DMS79 treated with DMSO at 0.1 percent for 48 hours (cell line): ENCODE data around the gene SORCS1.

ENCODE experiments used
- DNase-seq: peaks from one replicate; lab custom pipeline; 2025; lab: John Stamatoyannopoulos, UW

SORCS1 gene

DNA sequence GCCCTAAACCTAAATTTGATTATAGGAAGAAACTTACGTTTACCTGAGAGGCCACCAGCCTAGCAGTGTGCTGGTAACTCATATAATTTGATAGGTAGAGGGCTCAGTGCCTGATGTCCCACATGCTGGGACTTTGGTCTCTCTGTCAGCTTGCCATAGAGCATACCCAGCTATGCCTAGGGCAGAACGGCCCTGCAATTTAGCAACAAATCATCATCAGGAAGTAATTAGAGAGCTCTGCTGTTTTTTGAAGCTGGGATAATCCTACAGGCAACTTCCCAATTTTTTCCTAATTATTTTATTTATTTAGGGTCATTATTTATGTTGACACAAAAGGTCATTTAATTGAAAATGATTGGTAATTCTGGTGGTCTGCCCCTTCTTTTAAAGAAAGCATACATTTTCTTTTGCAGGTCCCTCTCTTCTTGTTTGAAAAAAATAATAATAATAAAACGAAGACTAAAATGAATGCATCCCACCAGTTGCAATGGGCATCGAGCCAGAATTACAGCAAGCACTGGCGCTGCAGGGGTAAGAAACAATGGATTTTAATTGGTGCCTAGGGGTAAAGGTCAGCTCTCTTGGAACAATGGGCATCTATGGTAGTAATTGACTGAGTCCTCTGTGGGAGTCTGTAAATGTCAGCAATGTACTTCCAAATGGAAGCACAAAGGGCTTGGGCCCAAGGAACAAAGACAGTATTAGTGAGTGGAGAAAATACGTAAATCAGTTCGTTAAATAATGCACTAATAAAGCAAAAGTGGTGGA lies 348.0 kb downstream of the SORCS1 start:
- no peak for DNase-seq

DNA sequence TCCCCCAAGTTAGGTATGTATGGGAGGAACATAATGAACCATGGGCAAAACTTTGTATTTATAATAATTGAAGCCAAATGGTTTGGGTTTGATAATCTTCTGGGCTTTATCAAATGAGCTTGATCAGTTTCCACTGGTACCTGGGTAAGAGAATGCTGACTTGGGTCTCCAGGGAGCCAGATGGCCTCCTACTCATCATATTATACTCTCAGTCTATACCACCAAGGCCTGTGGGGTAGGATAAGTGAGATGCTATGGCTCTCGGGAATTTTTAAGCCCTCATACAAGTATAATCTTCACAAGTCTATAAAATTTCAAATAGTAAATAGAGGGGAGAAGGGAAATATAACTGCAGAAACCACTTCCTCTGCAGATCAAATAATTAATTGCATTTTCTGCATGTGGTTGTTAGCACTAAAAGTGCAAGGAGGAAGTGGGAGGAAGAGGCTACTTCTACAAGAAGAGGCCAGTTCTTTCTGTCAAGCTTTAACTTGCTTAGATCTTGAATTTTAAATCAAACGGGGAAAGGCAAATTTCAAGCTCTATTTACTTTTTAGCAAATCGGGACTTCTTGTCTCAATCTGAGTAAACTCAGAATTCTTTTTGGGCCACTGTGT lies 349.0 kb downstream of the SORCS1 start:
- no peak for DNase-seq

DNA sequence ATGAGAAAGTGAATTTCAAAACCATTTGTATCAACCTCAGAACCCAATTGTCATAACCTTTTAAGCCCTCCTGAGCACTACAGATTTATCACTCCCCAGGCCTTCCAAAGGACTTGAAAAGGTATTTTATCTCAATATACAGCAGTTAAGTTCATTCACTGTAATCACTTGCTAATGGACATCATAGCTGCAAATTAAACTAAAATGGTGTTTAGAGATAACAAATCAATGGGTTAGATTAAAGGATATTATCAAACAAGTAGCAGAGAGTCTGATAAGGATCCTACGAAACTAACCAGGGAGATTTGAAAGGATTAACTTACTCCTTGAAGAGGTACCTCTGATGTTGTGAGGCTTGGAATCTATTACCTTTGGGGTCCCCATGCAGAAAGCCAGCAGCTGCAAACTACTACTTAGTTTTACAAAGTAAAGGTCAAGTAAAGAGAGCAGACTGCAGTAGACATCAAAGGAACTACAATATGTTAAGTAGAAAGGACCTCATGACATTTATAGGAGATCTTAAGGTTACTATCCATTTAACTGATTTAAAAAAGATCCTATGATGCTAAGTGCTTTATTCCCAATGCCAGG lies 359.4 kb downstream of the SORCS1 start:
- no peak for DNase-seq

DNA sequence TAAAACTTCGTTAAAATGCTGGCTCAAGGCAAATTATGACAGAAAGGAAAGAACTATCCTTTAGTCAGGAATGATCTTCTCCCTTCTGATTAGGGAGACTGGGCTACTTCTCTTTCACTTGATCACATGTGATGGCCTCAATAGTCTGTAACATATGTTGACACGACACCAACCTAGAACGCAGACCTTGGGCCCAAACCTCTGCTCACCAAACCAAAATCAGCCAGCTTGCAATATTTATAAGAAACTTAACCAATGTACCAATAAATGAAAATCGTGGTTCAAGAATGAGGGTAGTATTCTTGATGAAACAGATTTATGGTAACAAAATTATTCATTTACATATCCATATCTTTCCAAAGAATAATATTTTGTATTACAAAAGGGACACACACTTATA lies 361.6 kb downstream of the SORCS1 start:
- DNase-seq, result no peak

DNA sequence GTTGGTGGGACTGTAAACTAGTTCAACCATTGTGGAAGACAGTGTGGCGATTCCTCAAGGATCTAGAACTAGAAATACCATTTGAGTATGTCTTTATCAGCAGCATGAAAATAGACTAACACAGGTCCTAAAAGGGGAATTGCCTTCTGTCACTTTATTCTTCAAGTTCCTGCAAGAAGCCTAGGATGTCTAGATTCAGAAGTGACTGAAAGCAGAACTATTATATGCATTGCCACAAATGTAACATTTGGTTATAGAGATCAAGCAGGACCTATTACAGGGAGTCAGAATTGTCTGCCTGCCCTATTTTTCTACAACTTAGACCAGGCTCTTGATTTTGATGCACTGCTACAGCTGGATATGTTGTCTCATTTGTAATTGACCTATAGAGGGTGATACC lies 364.7 kb downstream of the SORCS1 start:
- DNase-seq, result no peak

DNA sequence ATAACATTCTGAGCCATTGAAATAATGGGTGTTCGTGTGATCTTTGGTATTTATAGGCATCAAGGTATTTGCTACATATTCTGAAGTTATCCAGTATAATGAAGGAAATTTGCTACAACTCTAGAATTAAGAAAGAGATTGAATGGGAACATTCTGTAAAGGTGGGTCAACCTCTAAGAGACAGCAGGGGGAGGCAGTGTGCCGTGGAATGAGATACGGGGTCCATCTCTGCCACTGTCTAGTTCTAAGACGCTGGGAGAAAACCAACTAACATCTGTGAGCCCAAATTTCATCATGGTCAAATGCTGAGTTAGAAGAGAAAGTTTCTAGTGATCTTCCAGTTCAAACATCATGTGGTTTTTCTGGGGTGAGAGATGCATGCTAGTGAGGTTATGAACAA lies 368.9 kb downstream of the SORCS1 start:
- DNase-seq, result no peak

DNA sequence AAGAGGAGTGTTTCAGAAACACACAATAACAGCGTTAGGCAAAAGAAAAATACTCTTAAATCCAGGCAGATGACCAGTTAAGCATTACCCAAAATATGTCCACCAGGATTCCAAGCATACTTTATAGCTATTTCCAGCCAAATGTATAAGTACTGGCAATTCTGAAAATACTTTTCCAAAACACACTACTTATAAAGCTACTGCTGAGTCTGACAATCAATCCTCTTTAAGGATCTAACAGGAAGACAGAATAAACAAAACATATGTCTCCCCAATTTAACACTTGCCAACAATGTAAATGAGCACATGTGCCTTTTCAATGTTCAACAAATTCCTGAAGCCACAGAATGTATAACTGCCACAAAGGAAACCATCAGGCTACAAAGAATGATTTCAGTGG lies 370.9 kb downstream of the SORCS1 start:
- DNase-seq, result no peak

DNA sequence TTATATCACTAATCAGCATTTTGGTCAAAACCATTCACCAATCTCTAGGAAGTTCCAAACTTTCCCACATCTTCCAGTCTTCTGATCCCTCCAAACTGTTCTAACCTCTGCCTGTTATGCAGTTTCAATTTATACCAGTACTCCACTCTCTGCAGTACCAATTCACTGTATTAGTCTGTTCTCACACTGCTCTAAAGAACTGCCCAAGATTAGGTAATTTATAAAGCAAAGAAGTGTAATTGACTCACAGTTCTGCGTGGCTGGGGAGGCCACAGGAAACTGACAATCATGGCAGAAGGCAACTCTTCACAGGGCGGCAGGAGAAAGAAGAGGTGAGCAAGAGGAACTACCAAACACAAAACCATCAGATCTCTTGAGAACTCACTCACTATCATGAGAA lies 374.9 kb downstream of the SORCS1 start:
- DNase-seq, result no peak

DNA sequence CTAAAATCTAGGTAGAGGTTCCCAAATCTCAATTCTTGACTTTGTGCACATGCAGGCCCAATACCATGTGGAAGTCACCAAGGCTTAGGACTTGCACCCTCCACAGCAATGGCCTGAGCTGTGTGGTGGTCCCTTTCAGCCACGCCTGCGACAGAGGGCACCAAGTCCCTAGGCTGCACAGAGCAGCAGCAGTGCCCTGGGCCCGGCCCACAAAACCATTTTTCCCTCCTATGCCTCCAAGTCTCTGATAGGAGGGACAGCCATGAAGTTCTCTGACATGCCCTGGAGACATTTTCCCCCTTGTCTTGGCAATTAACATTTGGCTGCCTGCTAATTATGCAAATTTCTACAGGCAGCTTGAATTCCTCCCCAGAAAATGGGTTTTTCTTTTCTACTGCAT lies 375.5 kb downstream of the SORCS1 start:
- no peak for DNase-seq

DNA sequence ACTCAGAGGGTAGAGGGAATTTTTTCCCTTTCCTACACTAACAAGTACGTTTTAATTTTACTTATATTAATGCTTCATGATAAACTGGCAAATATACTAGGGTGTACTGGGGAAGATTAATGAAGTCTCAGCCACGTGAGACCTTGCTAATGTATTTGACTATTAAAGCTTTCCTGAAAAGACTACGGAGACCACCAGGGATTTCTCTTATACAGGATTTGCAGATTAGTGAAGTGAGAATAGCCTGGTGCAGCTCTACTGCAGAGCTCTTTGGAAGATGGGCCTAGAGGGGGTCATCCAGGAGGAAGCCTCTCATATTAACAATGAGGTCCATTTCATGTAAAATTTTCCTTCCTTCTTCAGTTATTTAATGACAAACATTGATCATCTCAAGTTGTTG lies 379.0 kb downstream of the SORCS1 start:
- DNase-seq, result no peak

DNA sequence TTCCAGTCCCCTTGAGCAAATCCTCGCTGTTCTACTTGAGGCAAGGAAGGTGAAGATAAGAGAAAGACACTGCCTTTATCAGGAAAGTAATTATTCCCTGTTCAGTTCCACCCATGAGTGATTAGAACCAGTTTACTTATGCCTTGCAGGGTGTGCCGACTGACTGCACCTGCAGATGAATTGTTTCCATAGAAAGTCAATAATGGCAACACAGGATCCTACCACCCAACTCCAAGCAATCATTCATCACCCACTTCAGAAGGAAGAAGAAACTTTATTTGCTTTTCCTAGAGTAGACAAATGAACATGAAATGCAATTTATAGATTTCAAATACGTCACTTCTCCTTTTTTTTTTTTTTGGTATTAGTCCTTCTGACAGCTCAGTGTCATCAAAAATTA lies 383.9 kb downstream of the SORCS1 start:
- no peak for DNase-seq

DNA sequence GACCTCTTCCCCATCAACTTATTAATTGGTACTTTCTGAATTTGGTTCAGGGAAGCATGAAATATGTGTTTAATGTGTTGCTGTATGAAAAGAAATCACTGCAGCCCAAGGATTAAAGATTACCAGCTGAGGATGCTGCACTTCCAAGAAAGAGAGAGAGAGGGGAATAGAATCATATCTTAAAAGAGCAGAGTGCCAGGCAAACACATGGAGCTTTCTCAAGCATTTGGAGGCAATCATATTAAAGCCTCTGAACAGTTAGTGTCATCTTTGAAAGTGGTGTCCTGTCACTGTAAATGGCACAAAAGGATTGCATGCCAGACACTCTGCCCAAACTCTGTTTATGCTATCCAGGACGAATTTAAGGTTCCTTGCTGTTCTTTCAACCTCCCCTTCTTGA lies 386.7 kb downstream of the SORCS1 start:
- DNase-seq, result no peak

DNA sequence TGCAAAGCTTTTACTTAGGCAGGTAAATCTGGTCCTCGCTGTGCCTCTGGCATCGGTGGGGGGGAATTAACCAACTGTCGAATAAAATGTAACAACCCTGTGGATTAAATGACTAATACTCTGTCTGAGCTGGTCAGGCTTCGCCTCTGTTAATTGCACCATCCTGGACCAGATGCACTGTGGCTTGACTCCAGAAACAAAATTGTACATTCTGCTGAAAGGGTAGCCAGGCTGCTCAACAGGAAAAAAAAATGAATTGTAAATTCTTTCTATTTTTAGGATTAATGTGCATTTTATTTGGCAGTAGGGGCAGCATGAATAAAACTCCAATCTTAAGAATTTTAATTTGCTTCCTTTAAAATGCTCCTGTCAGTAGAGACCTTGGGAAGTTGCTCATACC lies 389.4 kb downstream of the SORCS1 start:
- DNase-seq, result no peak

DNA sequence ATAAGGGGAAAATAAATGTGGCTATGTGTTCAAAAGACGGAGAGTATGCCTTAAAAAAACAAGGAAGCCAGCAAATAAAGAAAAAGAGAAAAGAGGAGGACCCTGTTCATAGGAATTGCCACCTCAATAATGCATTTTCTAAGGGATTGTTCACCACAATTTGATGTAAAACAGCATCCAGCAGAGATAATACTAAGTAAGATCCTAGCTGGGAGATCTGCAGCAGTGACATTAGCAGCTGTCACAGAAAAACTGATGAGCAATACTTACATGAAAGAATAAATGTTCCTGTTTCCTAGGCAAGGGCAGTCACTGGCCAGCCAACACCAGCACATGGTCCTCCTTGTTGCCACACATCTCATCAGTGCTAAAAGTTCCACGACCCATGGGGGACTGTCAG lies 391.5 kb downstream of the SORCS1 start:
- DNase-seq, result no peak

DNA sequence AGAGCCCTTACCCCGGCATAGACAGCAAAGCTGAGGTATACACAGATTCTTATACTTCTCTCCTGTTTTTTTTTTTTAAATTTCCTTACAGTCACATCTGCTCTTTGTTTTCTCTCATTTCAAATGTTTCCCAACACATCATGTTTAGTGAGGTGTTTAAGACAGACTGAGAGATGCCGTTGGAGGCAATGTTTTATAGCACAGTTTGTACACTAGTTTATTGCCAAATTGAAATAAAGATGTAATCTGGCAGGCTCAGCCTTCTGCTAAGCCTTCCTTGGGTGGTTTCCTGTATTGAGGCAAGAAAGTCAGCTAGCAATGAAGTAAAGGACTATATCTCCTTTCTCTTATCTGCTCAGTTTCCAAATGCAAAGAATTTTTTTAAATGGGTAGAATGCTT lies 393.4 kb downstream of the SORCS1 start:
- DNase-seq, result no peak

DNA sequence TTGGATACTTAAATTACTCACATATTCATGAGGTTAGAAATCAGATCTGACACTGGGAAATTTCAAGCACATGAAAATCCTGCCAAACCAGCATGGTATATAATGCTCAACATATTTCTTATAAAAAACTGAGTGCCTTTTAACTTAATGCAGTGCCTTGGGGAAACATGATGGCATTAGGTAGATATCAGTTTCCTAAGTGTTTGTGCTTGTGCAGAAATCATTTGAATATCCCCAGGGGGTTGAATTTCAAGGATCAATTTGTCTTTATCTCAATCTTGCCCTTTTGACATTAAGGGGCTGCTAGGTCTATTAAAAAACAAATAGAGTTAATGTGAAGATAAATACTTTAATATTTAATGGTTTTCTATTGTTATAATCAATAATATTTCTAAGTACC lies 396.3 kb downstream of the SORCS1 start:
- no peak for DNase-seq

DNA sequence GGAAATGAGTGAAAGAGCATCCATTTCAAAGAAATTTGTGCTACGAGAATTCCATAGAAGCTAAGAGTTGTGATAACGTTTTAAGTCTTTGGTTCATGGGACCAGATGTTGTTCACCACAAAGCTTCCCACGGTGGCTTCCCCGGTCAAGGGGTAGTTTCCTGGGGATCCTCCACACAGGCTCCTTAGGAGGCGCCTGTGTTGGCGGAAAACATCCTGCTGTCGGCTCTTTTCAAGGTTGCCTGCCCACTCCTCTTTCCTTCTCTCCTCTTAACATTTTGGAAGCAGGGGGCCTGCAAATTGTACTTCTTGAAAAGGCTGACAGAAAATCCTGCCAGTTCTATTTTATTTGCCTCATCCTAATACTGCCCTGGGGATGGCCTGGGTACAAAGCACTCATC lies 398.6 kb downstream of the SORCS1 start:
- DNase-seq, result no peak

DNA sequence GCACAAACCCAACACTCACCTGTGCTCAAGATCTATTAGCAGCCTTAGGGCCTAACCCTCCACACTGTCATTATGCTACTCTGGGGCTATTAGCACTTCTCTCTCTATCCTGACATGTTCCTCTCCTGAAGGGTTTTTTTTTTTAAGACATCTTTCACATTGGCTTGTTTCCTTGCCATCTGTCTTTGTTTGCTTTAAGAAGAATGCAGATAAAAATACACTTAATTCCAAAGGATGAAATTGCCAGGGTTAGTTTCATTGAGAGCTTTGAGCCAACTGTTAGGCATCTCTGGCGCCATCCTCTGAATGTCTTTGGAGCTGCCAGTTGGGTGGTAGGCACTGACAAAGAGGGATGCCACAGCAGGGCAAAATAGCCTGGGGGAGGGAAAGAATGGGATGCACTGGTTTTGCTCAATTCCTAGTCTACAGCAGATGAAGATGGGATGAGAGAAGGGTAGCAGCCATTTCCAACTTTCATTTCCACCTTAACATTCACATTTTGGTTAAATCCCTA lies 399.2 kb downstream of the SORCS1 start:
- DNase-seq, result no peak

DNA sequence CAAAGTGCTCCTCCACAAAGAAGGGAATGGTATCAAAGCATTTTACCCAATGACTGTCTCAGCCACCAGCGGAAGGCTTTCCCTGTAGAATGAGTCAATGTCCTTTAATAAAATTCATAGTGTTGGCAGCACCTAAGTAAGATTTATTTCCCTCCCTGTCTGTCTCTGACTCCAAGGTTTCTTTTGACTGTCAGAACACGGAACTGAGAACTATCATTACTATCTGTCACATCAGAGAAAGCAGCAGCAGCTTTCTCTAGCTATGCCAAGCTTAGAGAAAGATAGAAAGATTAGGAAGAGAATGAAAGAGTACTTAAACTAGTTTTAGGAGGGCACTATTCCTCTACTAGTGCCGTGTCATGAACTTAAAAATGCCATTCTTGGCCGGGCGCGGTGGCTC lies 400.1 kb downstream of the SORCS1 start:
- DNase-seq, result no peak

DNA sequence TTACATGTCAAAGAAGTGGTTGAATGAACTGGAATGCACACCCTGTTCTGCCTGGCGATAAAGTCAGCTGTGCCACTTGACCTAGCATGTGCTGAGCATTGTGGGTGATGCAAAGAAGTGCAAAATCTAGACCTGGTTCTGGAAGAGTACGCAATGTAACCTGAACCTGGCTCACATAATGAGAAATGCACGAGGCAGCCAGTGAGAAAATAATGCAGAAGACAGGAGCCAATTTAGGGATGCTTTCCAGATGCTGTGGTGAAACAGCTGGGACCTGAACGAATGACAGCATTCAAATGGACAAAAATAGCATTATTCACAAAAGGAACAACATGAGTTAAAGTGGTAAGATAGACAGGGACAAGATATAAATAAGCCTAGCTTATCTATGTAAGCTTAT lies 402.6 kb downstream of the SORCS1 start:
- no peak for DNase-seq

DNA sequence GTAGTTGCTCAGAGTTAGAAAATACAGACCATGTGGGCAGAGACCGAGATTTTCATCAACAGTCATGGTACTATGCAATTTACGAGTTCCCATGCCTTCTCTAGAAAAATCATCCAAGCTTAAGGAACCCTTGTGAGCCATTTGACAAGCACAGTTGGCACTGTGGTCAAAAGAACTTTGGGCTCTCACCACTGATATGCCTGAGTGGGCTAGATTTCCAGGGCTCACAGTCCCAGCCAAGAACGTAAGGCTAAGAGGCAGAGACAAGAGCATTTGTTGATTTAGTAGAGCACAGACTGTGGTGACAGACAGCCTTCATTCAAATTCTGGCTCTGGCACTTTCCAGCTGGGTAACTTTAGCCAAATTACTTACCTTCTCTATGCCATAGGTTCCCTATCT lies 407.0 kb downstream of the SORCS1 start:
- no peak for DNase-seq

DNA sequence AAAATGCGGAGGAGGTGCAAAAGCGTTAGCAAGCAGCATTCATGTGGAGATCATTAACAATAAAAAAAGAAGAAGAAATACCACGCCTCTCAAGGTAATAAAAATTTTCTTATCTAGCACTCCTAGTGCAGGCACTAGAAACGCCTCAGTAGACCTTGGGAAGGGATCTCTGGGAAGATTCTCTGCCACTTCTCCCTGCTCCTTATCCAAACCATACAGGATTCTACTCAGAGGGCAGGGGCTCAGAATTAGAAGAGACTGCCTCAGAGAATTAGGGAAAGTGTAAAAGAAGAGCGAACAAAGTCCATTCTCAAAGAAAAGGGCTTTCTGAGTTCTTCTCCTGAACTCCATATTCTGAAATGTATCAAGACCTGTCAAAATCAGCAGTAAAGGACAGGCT lies 413.4 kb downstream of the SORCS1 start:
- DNase-seq, result no peak

DNA sequence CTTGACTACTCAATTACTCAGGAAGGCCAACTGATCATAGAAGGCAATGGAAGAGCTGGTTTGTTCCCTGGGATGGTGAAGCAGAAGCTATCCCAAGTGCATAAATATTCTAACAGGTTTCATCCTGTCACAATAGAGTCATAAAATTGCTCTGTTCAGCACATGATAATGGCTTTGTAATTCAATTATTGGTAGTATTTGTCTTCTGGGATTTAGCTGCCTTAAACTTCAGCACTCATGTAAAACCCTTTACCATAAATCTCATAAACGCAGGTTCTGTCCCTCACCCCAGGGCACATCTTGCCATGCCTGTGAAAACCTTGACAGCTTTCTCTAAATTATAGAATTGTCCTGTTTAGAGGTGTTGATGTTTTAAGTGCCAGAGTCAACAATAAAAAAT lies 417.6 kb downstream of the SORCS1 start:
- DNase-seq, result no peak
